Adipose tissue (tissue), 3 donors: ENCODE results near the gene PDGFRA. TPM values are rescaled to one million over a fixed set of nuclear protein-coding genes. Genes with fewer than 3 reads are reported as not detected.

Experiments used
- polyA plus RNA-seq, 3 donors: library from polyadenylated mRNA; stranded (reverse); fragments of 200-250 nt; gene quantifications; one replicate each; pipeline ENCODE4 v1.2.3, GENCODE V29; 2013
- donor health status: healthy with polysubstance abuse.
- donor health status: Bipolar disorder and iron deficiency.
- donor health status: healthy.

Gene PDGFRA
- polyA plus RNA-seq, 3 donors: 14.2 to 51.3 (median 43.6) TPM

Other genes with a start within 250 kb of the PDGFRA start
- 10 to 100 TPM in 2 of 3 donors, 1 to 10 TPM in 1; 8.8 to 29.0 (median 23.4) TPM for gene CHIC2, start 164.7 kb upstream of the PDGFRA start, polyA plus RNA-seq
- gene GSX2, start 129.1 kb upstream of the PDGFRA start, polyA plus RNA-seq: not detected